C4-2B (cell line): ENCODE data around the gene TMEM175.

Experiments
- CTCF ChIP-seq: fragments of 450-650 bp; conservative IDR thresholded peaks from 2 replicates; pipeline ENCODE4 v1.5.1; 2017; ENCODE audit warnings: mild to moderate bottlenecking
- ZFX ChIP-seq: fragments of 450-650 bp; IDR thresholded peaks from 2 replicates; pipeline ENCODE4 v1.6.1; 2017

GRCh38 chr4:893276-893994 lies 38.8 kb upstream of the TMEM175 start:
- no peak for TF ChIP-seq CTCF
- no peak for TF ChIP-seq ZFX
